Activated naive CD4-positive, alpha-beta T cell treated with anti-CD3 and anti-CD28 coated beads, Interleukin-2, amount 10 ng/mL, durations not matched to agents 7 days and 5 days (primary cell): ENCODE data around the gene BCL2L11.

ENCODE experiments used
- CTCF ChIA-PET: fragments of 350-600 bp; sonication (Branson Sonifier 250); formaldehyde crosslinking; loops from one replicate; lab custom pipeline; 2021; ENCODE audit warnings: antibody characterized with exemption; lab: Charles Lee
- DNase-seq: peaks from one replicate; pipeline ENCODE4 v3.0.0-alpha.2; 2020
- H3K27ac Mint-ChIP-seq: one replicate; pipeline ENCODE4 v1.8.0; 2021; ENCODE audit warnings: mild to moderate bottlenecking, moderate library complexity, mixed read lengths
- H3K27me3 Mint-ChIP-seq: one replicate; pipeline ENCODE4 v1.8.0; 2021; ENCODE audit warnings: mild to moderate bottlenecking, mixed read lengths
- H3K36me3 Mint-ChIP-seq: one replicate; pipeline ENCODE4 v1.8.0; 2021; ENCODE audit warnings: mixed read lengths
- H3K4me1 Mint-ChIP-seq: one replicate; pipeline ENCODE4 v1.8.0; 2021; ENCODE audit warnings: mixed read lengths
- H3K4me3 Mint-ChIP-seq: one replicate; pipeline ENCODE4 v1.8.0; 2021; ENCODE audit warnings: mild to moderate bottlenecking, moderate library complexity, mixed read lengths
- H3K9me3 Mint-ChIP-seq: one replicate; pipeline ENCODE4 v1.8.0; 2021; ENCODE audit warnings: mixed read lengths

BCL2L11 gene

DNA sequence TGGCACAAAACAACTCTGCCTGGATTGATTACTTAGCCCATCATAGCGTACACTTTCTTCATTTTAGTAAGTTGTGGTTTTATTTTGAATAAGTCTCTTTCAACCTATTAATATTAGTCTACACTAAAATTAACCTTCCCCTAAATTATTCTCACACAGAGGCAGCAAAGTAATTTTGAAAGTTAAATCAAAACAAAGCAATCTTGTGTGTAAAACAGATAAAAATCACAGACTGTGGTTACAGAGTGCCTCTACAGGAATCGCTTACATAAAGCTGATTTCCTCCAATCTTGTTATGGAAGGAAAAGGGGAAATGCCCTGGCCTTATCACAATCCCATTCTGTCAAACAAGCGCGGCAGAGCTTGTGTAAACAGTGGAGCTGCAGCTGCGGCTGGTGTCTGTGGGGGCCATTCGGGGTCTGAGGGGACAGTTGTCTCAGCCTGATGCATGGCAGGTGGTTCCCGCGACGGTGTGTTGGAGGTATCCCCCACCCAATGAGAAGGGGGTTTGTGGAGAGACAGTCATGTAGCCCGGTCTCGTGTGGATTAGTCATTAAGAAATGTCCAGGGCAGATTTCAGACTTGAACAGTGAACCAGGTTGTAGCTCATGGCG lies 42.1 kb downstream of the BCL2L11 start:
- H3K27me3 Mint-ChIP-seq, result peaks cover 5% of the 10 kb centered on the region
- DNase-seq, result no peak
- H3K4me1 Mint-ChIP-seq, result peaks cover 32% of the 10 kb centered on the region
- peaks cover 41% of the 10 kb centered on the region for H3K36me3 Mint-ChIP-seq
- H3K27ac Mint-ChIP-seq, result no peak overlapping the region
- no peaks in the 10 kb centered on the region for H3K9me3 Mint-ChIP-seq
- no peak overlapping the region for H3K4me3 Mint-ChIP-seq
- CTCF ChIA-PET, result interaction anchor here (0.6 kb wide), 1 partner anchor 18 kb away, joined by 3 read pairs; no protein-coding TSS in a partner anchor

DNA sequence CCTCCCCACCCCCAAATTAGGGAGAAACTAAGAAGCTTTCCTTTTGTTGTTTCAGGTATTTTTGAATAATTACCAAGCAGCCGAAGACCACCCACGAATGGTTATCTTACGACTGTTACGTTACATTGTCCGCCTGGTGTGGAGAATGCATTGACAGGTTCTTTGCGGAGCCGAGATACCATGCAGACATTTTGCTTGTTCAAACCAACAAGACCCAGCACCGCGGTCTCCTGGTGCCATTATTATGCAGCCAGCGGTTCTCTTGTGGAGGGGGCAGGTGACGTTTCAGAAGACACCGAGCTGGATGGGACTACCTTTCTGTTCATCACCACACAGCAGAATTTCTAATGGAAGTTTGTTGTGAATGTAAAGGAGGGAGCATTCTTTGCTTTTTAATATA lies 43.4 kb downstream of the BCL2L11 start:
- DNase-seq, result no peak
- Mint-ChIP-seq H3K4me3 (no peak overlapping the region), H3K9me3 (no peaks in the 10 kb centered on the region), H3K4me1 (peaks cover 42% of the 10 kb centered on the region), H3K36me3 (peaks cover 42% of the 10 kb centered on the region), H3K27me3 (peaks cover 5% of the 10 kb centered on the region), H3K27ac (no peak overlapping the region)
- CTCF ChIA-PET, result no interaction called here

DNA sequence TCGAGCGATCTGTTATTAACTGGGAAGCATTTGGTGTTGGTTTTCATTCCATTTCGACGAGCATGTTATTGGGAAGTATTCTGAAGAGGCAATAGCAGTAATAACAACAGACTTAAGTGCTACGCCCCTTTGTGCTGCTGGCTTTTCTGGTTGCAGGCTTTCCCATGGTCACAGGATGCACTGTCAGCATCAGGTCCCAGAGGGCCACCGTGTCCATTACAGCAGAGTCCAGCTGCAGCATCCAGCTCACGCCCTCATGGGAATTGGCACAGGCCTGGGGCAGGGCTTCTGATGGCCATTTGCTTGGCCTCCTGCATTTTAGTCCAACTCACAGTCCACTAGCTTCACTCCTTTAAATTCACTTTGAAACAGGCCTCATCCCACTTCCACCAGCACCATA lies 44.4 kb downstream of the BCL2L11 start:
- Mint-ChIP-seq H3K4me3 (no peak overlapping the region), H3K36me3 (peaks cover 40% of the 10 kb centered on the region), H3K4me1 (peaks cover 41% of the 10 kb centered on the region), H3K9me3 (no peaks in the 10 kb centered on the region), H3K27me3 (peaks cover 8% of the 10 kb centered on the region), H3K27ac (no peak overlapping the region)
- CTCF ChIA-PET, result no interaction called here
- DNase-seq, result no peak

DNA sequence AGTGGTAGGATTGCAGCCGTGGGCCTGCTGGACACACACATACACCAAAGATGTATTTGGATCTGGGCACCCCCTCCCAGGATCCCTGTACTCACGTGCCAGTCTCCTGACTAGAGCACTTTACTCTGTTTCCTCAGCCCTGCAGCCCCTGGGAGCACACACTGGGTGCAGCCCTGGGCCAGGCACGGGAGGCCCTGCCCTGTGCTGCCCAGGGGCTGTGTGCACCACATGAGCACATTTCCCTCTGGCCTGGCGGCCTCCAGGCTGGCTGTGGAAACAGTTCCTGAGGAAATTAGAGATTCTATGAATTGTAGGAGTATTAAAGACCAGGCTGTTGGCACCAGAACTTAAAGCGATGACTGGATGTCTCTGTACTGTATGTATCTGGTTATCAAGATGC lies 45.4 kb downstream of the BCL2L11 start:
- CTCF ChIA-PET, result no interaction called here
- DNase-seq, result no peak
- Mint-ChIP-seq H3K4me3 (no peak overlapping the region), H3K9me3 (no peaks in the 10 kb centered on the region), H3K27me3 (peaks cover 9% of the 10 kb centered on the region), H3K4me1 (peaks cover 36% of the 10 kb centered on the region), H3K27ac (no peak overlapping the region), H3K36me3 (peaks cover 35% of the 10 kb centered on the region)

DNA sequence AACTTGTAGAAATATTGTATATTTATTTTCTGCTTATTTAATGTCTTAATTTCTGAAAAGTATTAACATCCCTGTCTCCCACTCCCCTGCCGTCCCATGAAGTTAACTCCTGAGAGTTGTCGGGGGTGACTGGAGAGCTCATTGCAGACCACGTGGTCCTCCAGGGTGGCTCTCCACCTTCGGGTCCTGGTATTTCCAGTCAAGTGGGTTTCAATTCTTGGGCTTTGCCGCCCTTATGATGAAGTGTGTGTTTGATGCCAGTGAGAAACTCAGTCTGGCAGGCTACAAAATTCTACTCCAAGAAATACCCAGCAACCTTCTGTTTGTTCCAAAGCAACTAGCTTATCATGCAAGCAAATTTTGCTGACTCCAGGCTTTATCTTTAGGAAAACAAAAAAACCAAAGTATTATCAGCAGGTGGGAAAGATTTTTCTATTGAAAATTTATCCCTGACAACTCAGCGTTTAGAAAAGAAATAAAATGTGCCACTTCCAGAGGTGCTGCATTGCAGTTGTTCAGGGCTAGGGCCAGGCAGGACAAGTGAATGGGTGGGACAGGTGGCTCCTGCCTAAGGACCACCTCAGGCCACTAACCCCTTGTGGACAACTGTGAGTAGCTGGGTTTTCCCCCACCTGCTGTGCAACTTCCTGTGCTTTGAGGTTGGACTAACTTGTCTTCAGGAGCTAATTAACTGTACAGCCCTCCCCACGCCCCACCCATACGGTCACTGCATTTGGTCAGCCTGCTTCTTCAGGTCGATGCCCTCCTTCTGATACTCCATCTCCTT lies 46.6 kb downstream of the BCL2L11 start:
- no peaks in the 10 kb centered on the region for H3K9me3 Mint-ChIP-seq
- no peak overlapping the region for H3K27ac Mint-ChIP-seq
- CTCF ChIA-PET, result interaction anchor here (1.3 kb wide), 1 partner anchor 11 kb away, joined by 4 read pairs; no protein-coding TSS in a partner anchor
- no peak for DNase-seq
- no peak overlapping the region for H3K4me3 Mint-ChIP-seq
- peaks cover 34% of the 10 kb centered on the region for H3K4me1 Mint-ChIP-seq
- H3K36me3 Mint-ChIP-seq, result peaks cover 31% of the 10 kb centered on the region
- H3K27me3 Mint-ChIP-seq, result peaks cover 16% of the 10 kb centered on the region

DNA sequence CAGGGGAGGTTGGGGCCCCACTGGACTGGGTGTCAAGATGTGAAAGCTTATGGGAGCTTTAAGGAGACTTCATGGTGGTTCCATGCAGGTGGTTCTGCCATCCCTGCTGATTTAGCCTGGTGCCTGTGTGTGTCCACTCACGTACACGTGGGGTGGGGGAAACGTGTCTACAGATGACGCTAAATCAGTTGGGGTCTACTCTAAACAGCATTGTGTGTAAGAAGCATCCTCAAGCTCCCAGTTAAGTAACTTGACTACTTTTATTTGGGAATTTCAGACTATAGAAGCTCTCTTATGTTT lies 47.1 kb downstream of the BCL2L11 start:
- Mint-ChIP-seq H3K27ac (no peak overlapping the region), H3K9me3 (no peaks in the 10 kb centered on the region), H3K4me3 (no peak overlapping the region), H3K27me3 (peaks cover 19% of the 10 kb centered on the region), H3K4me1 (peaks cover 29% of the 10 kb centered on the region), H3K36me3 (peaks cover 26% of the 10 kb centered on the region)
- no peak for DNase-seq
- CTCF ChIA-PET, result interaction anchor here (1.3 kb wide), 1 partner anchor 11 kb away, joined by 4 read pairs; no protein-coding TSS in a partner anchor

DNA sequence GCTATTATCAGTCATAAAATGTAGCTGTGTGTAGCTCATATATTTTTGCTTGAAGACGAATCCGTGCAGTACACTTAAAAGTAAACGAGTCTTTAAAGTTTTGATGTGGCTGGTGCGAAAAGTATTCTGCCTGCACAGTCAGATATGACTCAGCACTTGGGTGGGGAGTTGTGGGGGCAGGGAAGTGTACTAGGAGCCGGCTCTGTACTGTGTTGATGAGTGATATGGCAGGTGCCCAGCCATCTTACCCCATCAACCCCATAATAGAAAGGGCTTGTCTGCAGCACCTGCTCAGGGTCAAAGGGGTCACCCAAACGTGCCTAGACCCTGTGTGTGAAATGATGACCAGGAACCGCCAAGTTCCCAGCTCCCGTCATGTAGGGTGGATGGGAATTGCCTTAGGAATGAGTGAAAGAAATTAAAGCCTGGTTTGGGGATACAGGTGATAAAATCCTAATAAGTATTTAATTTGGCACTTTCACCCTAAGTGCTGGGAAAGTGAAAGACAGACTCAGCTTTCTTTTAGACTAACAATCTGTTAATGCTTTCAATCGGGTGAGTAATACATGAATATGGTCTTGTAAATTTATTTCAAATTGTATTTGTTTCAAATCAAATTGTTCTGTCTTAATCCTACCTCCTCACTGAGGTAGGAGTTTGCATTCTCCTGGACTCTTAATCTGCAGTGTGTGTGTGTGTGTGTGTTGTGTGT lies 48.0 kb downstream of the BCL2L11 start:
- H3K4me1 Mint-ChIP-seq, result peaks cover 22% of the 10 kb centered on the region
- DNase-seq, result peak; percentile 68
- no peaks in the 10 kb centered on the region for H3K9me3 Mint-ChIP-seq
- CTCF ChIA-PET, result no interaction called here
- no peak overlapping the region for H3K4me3 Mint-ChIP-seq
- H3K27ac Mint-ChIP-seq, result no peak overlapping the region
- peaks cover 19% of the 10 kb centered on the region for H3K36me3 Mint-ChIP-seq
- peaks cover 24% of the 10 kb centered on the region for H3K27me3 Mint-ChIP-seq

DNA sequence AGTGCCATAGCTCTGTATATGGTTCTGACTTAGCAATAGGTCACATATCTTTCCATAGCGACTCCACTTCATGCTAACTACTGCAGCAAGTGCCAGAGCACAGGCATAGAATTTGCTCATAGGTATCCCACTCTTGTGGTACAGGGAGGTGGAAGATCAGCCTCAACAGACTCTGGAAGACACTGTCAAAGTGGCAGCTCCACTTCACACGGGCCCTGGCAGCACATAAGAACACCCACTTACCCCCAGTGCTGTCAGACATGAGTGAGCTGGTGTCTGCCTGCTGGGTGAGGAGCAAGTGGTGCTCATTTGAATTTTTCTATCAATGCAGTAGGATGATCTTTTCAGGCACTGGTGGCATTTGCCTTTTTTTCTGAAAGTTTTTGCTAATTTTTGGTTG lies 48.6 kb downstream of the BCL2L11 start:
- H3K9me3 Mint-ChIP-seq, result no peaks in the 10 kb centered on the region
- H3K27ac Mint-ChIP-seq, result no peak overlapping the region
- H3K4me1 Mint-ChIP-seq, result peaks cover 22% of the 10 kb centered on the region
- DNase-seq, result no peak
- CTCF ChIA-PET, result no interaction called here
- peaks cover 16% of the 10 kb centered on the region for H3K36me3 Mint-ChIP-seq
- H3K27me3 Mint-ChIP-seq, result peaks cover 27% of the 10 kb centered on the region
- H3K4me3 Mint-ChIP-seq, result no peak overlapping the region

DNA sequence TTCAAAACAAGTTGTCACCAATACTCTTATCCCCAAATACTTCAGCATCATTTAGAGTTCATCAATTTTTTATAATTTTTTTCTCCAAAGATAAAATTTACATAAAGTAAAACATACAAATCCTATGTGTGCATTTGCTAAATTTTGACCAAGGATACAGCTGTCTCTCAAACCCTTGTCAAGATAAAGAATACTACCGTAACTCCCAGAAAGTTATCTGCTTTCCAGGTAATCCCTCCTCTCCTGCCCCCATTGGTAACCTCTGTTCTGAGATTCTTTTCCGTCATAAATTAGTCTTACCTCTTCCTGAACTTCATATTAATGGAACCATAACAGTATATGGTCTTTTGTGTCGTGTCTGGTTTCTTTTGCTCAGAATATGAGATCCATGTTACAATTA lies 49.2 kb downstream of the BCL2L11 start:
- H3K36me3 Mint-ChIP-seq, result peaks cover 12% of the 10 kb centered on the region
- H3K27ac Mint-ChIP-seq, result no peak overlapping the region
- peaks cover 22% of the 10 kb centered on the region for H3K4me1 Mint-ChIP-seq
- peaks cover 30% of the 10 kb centered on the region for H3K27me3 Mint-ChIP-seq
- DNase-seq, result no peak
- no peak overlapping the region for H3K4me3 Mint-ChIP-seq
- no peaks in the 10 kb centered on the region for H3K9me3 Mint-ChIP-seq
- CTCF ChIA-PET, result no interaction called here

DNA sequence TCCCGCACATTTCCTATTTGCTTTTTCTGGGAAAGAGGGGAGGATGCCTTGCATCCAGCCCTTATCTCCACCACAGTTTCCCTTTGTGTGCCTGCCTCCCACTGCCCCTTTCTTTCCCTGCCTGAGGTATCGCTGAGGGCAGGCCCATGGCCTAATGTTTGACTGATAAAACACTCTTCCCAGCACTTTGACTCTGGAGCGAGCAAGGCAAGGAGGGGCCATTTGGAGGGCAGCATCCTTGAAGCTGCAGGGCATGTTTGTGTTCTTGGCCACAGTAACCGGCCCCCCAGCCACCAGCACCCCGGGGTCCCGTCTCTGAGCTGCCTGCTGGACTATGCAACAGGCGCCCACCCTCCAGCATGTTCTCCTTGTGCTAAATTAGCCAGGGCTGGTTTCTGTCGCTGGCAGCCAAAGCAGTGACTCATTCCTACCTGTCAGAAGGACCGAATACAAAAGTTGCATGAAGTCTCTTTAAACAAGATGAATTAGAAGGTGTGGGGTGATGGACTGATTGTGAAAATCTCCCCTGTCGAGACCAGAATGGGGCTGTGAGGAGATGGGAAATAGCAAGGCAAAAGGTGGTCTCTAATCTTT lies 50.7 kb downstream of the BCL2L11 start:
- no peak for DNase-seq
- CTCF ChIA-PET, result no interaction called here
- Mint-ChIP-seq H3K4me3 (no peak overlapping the region), H3K4me1 (peaks cover 22% of the 10 kb centered on the region), H3K36me3 (peaks cover 5% of the 10 kb centered on the region), H3K27me3 (peaks cover 41% of the 10 kb centered on the region), H3K9me3 (no peaks in the 10 kb centered on the region), H3K27ac (no peak overlapping the region)

DNA sequence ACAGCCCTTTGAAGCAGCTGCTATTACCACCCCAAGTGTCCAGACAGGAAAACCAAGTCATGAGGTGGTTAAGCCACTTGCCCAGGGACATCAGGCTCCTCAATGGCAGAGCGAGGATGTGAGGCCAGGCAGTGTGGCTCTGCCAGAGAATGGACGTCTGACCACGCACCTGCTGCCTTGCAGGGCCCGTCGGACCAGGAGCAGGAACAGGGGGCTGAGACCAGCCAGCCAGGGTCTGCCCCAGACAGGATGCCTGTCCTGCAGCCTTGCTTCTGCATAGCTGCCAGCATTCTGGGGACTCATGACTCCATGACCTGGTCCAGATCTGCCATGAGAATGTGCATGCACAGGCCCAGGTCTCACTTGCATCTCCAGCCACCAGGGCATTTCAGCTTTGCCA lies 52.0 kb downstream of the BCL2L11 start:
- CTCF ChIA-PET, result no interaction called here
- Mint-ChIP-seq H3K9me3 (no peaks in the 10 kb centered on the region), H3K27ac (no peak overlapping the region), H3K4me3 (no peak overlapping the region), H3K36me3 (peaks cover 2% of the 10 kb centered on the region), H3K27me3 (peaks cover 53% of the 10 kb centered on the region), H3K4me1 (peaks cover 15% of the 10 kb centered on the region)
- no peak for DNase-seq

DNA sequence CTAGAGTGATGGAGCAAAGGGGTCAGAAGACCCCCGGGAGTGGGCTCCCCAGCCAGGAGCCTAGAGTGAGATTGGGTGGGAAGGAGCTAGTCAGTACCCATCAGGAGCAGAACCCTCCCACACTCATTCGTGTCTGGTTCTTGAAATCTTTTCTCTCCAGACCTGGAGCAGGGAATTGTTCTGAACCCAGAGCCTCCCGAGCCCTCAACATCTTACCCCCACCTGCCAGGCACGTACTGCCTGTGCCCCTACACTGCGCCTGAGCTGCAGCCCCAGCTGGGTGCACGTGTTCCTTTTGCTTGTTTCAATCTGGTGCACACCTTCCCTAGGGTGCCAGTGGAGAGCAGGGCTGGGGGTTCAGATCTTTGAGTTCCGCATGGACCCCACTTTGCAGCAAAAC lies 52.6 kb downstream of the BCL2L11 start:
- CTCF ChIA-PET, result no interaction called here
- Mint-ChIP-seq H3K9me3 (no peaks in the 10 kb centered on the region), H3K4me1 (peaks cover 10% of the 10 kb centered on the region), H3K4me3 (no peak overlapping the region), H3K27me3 (peaks cover 60% of the 10 kb centered on the region), H3K27ac (no peak overlapping the region), H3K36me3 (peaks cover 2% of the 10 kb centered on the region)
- DNase-seq, result no peak

DNA sequence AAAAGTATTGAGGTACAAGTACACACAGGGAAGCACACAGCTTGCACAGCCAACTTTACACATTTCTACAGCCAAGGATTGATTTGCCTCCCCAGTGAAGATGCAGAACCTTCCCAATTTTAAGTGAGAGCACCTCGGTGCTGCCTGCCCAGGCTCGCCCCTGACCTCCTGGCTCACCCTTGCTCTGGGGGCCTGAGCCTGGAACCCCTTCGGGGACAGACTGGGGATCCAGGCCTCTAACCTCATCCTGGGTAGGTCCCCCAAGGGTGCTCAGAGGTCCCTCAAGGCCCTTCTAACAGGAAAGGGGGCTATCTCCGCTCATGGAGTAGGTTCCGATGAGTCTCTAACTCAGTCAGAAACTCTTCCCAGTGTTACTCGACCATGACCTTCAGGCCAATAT lies 53.1 kb downstream of the BCL2L11 start:
- H3K9me3 Mint-ChIP-seq, result no peaks in the 10 kb centered on the region
- CTCF ChIA-PET, result no interaction called here
- no peak overlapping the region for H3K27ac Mint-ChIP-seq
- no peak overlapping the region for H3K4me3 Mint-ChIP-seq
- H3K4me1 Mint-ChIP-seq, result peaks cover 4% of the 10 kb centered on the region
- H3K27me3 Mint-ChIP-seq, result peaks cover 65% of the 10 kb centered on the region
- no peaks in the 10 kb centered on the region for H3K36me3 Mint-ChIP-seq
- DNase-seq, result no peak

DNA sequence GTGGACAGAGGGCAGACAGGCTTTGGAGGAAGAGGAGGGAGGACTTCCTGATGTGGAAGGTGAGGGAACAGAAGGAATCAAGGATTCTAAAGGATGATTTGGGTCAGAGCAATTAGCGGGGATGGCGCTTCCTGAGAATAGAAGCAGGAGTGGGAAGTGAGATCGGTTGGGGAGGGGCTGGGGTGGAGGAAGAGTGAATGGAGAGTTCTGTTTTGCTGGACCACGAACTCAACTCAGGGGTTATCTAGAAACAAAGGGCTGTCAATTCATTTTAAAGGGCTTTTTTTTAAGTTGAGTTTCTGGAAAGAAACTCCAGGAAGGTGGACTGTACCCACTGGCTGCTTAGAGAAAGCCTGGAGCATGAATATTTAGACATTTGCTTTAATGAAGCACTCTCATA lies 54.9 kb downstream of the BCL2L11 start:
- Mint-ChIP-seq H3K27ac (no peak overlapping the region), H3K4me3 (no peak overlapping the region), H3K4me1 (no peaks in the 10 kb centered on the region), H3K9me3 (no peaks in the 10 kb centered on the region), H3K36me3 (no peaks in the 10 kb centered on the region), H3K27me3 (peaks cover 74% of the 10 kb centered on the region)
- CTCF ChIA-PET, result no interaction called here
- no peak for DNase-seq
